H1 (cell line): ENCODE data around the gene NDUFS3. TPM values are rescaled to one million over a fixed set of nuclear protein-coding genes. Genes with fewer than 3 reads are reported as not detected.

Experiments used
- CTCF ChIA-PET: fragments of 300-600 bp; sonication (Branson Sonifier 250); formaldehyde crosslinking; loops from one replicate; lab custom pipeline; 2021; ENCODE audit not compliant: partially characterized antibody; lab: Charles Lee
- POLR2A ChIA-PET: fragments of 300-600 bp; sonication (Branson Sonifier 250); formaldehyde crosslinking; loops from one replicate; lab custom pipeline; 2021; ENCODE audit warnings: inconsistent platforms; ENCODE audit not compliant: partially characterized antibody; lab: Charles Lee
- DNase-seq, 2 experiments: peaks; one replicate each; pipeline versions ENCODE4 v3.0.0 to v3.0.0-alpha.2; 2010 to 2022; ENCODE audit warnings: low spot score in 2 of 2, low read depth in 1 of 2, mixed read lengths in 1 of 2
- FAIRE-seq: peaks from 2 replicates; lab custom pipeline; 2011; peaks lifted over from hg19 to GRCh38; lab: Jason Lieb, UNC
- H2AFZ ChIP-seq: 2 replicates; pipeline ENCODE4 v1.8.1; 2012; ENCODE audit warnings: low read length, inconsistent platforms
- H2AK5ac ChIP-seq: 2 replicates; pipeline ENCODE4 v1.6.1; 2013; ENCODE audit warnings: low read depth, low read length
- H2BK120ac ChIP-seq: replicated peaks from 2 replicates; pipeline ENCODE3; 2013; ENCODE audit warnings: low read depth, low read length, inconsistent platforms
- H2BK12ac ChIP-seq: 2 replicates; pipeline ENCODE4 v1.6.1; 2013; ENCODE audit warnings: low read depth, low read length
- H2BK15ac ChIP-seq: 2 replicates; pipeline ENCODE4 v1.6.1; 2013; ENCODE audit warnings: low read length
- H2BK20ac ChIP-seq: 2 replicates; pipeline ENCODE4 v1.6.1; 2013; ENCODE audit warnings: low read length
- H2BK5ac ChIP-seq: 2 replicates; pipeline ENCODE4 v1.6.1; 2013; ENCODE audit warnings: low read depth, low read length
- H3K14ac ChIP-seq: 2 replicates; pipeline ENCODE4 v1.6.1; 2013; ENCODE audit warnings: inconsistent platforms; ENCODE audit not compliant: insufficient read length
- H3K18ac ChIP-seq: 2 replicates; pipeline ENCODE4 v1.6.1; 2013; ENCODE audit warnings: low read length; ENCODE audit errors: extremely low read depth
- H3K23ac ChIP-seq: 2 replicates; pipeline ENCODE4 v1.6.1; 2013; ENCODE audit warnings: inconsistent platforms; ENCODE audit not compliant: insufficient read length
- H3K23me2 ChIP-seq: 2 replicates; pipeline ENCODE4 v1.6.1; 2013; ENCODE audit warnings: low read depth, low read length
- H3K27ac ChIP-seq: 2 replicates; pipeline ENCODE4 v1.6.1; 2011; ENCODE audit warnings: low read depth, low read length, inconsistent platforms
- H3K27me3 ChIP-seq, 4 experiments: replicated peaks in 1 of 4; 1 replicate in 1 of 4; 2 replicates in 3 of 4; pipeline versions ENCODE4 v1.6.1 to v1.8.1; 2011 to 2013; ENCODE audit warnings: low read length in 3 of 4, mild to moderate bottlenecking in 3 of 4, inconsistent platforms in 2 of 4, mixed read lengths in 2 of 4, moderate library complexity in 1 of 4; ENCODE audit not compliant: control insufficient read depth in 3 of 4, insufficient read depth in 3 of 4; ENCODE audit errors: extremely low read depth in 1 of 4
- H3K36me3 ChIP-seq, 4 experiments: 2 replicates each; pipeline versions ENCODE4 v1.6.1 to v1.8.1; 2011 to 2013; ENCODE audit warnings: mild to moderate bottlenecking in 4 of 4, low read length in 3 of 4, moderate library complexity in 2 of 4, control low read depth in 1 of 4, inconsistent platforms in 1 of 4; ENCODE audit not compliant: insufficient read depth in 4 of 4, control insufficient read depth in 2 of 4
- H3K4ac ChIP-seq: replicated peaks from 2 replicates; pipeline ENCODE3; 2013; ENCODE audit warnings: low read length, low read depth, mixed read lengths, inconsistent platforms; ENCODE audit not compliant: insufficient read length
- H3K4me1 ChIP-seq, 4 experiments: replicated peaks in 1 of 4; 1 replicate in 1 of 4; 2 replicates in 3 of 4; pipeline versions ENCODE4 v1.6.1 to v1.8.1; 2011 to 2013; ENCODE audit warnings: low read length in 3 of 4, inconsistent platforms in 2 of 4, mixed read lengths in 1 of 4; ENCODE audit not compliant: insufficient read depth in 4 of 4, control insufficient read depth in 3 of 4
- H3K4me2 ChIP-seq, 2 experiments: 2 replicates each; pipeline versions ENCODE4 v1.6.1 to v1.8.1; 2011 to 2013; ENCODE audit warnings: low read depth in 2 of 2, low read length in 2 of 2, control low read depth in 1 of 2, inconsistent platforms in 1 of 2, mild to moderate bottlenecking in 1 of 2; ENCODE audit not compliant: insufficient read depth in 1 of 2
- H3K4me3 ChIP-seq, 4 experiments: fragments of 200-600, 300-600 bp in 1 of 4; sonication (generic), shearing (Covaris generic), sonication (Bioruptor Twin) in 1 of 4; 2 replicates each; pipeline versions ENCODE4 v1.5.1 to v1.8.1; 2011 to 2016; ENCODE audit warnings: low read length in 4 of 4, low read depth in 3 of 4, control low read depth in 2 of 4, inconsistent platforms in 2 of 4, mild to moderate bottlenecking in 2 of 4, mixed read lengths in 1 of 4, moderate library complexity in 1 of 4; ENCODE audit not compliant: insufficient read depth in 2 of 4; ENCODE audit errors: extremely low read depth in 1 of 4
- H3K56ac ChIP-seq: replicated peaks from 2 replicates; pipeline ENCODE3; 2013; ENCODE audit warnings: low read depth, mild to moderate bottlenecking, mixed read lengths, low read length, inconsistent platforms; ENCODE audit not compliant: insufficient read length
- H3K79me1 ChIP-seq: 2 replicates; pipeline ENCODE4 v1.6.1; 2013; ENCODE audit warnings: low read depth, low read length, control low read depth
- H3K79me2 ChIP-seq, 2 experiments: 2 replicates each; pipeline versions ENCODE4 v1.6.1 to v1.8.1; 2012 to 2013; ENCODE audit warnings: low read length in 2 of 2, mild to moderate bottlenecking in 2 of 2, inconsistent platforms in 1 of 2; ENCODE audit not compliant: insufficient read depth in 2 of 2, control insufficient read depth in 1 of 2
- H3K9ac ChIP-seq, 4 experiments: replicated peaks in 1 of 4; 1 replicate in 1 of 4; 2 replicates in 3 of 4; pipeline versions ENCODE4 v1.6.1 to v1.8.1; 2011 to 2013; ENCODE audit warnings: low read depth in 3 of 4, low read length in 3 of 4, control low read depth in 2 of 4, mild to moderate bottlenecking in 2 of 4, moderate library complexity in 2 of 4, inconsistent platforms in 1 of 4; ENCODE audit errors: extremely low read depth in 1 of 4
- H3K9me3 ChIP-seq, 2 experiments: 2 replicates each; pipeline versions ENCODE4 v1.6.1 to v1.8.1; 2012 to 2013; ENCODE audit warnings: mild to moderate bottlenecking in 2 of 2, moderate library complexity in 2 of 2, control low read depth in 1 of 2, inconsistent platforms in 1 of 2, low read depth in 1 of 2, low read length in 1 of 2, mixed read lengths in 1 of 2; ENCODE audit not compliant: insufficient read depth in 2 of 2
- H4K20me1 ChIP-seq, 2 experiments: replicated peaks in 1 of 2; 2 replicates each; pipeline versions ENCODE3 to v1.8.1; 2011 to 2013; ENCODE audit warnings: inconsistent platforms in 2 of 2, low read length in 2 of 2, mild to moderate bottlenecking in 1 of 2; ENCODE audit not compliant: insufficient read depth in 2 of 2, control insufficient read depth in 1 of 2
- H4K5ac ChIP-seq: 2 replicates; pipeline ENCODE4 v1.6.1; 2013; ENCODE audit warnings: low read length, low read depth, mixed read lengths, inconsistent platforms; ENCODE audit not compliant: insufficient read length
- H4K8ac ChIP-seq: 2 replicates; pipeline ENCODE4 v1.8.0; 2013; ENCODE audit warnings: mild to moderate bottlenecking, moderate library complexity, low read length, inconsistent platforms; ENCODE audit not compliant: insufficient read depth; ENCODE audit errors: extremely low read depth
- H4K91ac ChIP-seq: replicated peaks from 2 replicates; pipeline ENCODE3; 2013; ENCODE audit warnings: low read length, mixed read lengths, inconsistent platforms; ENCODE audit not compliant: insufficient read length
- BACH1 ChIP-seq: IDR thresholded peaks from 2 replicates; pipeline ENCODE4 v1.6.1; 2012; ENCODE audit warnings: low read length, improper control_type of control experiment
- CREB1 ChIP-seq: IDR thresholded peaks from 2 replicates; pipeline ENCODE4 v1.6.1; 2012; ENCODE audit warnings: inconsistent platforms
- GABPA ChIP-seq: IDR thresholded peaks from 2 replicates; pipeline ENCODE4 v1.6.1; 2011; ENCODE audit warnings: mild to moderate bottlenecking, low read length, moderate library complexity, borderline replicate concordance; ENCODE audit not compliant: insufficient read depth
- GTF2F1 ChIP-seq: IDR thresholded peaks from 2 replicates; pipeline ENCODE4 v1.6.1; 2012; ENCODE audit warnings: low read depth, low read length, improper control_type of control experiment, borderline replicate concordance
- NRF1 ChIP-seq: IDR thresholded peaks from 2 replicates; pipeline ENCODE4 v1.6.1; 2011; ENCODE audit warnings: mild to moderate bottlenecking, low read depth, low read length, improper control_type of control experiment
- POLR2A ChIP-seq, 2 experiments: IDR thresholded peaks; 1 replicate in 1 of 2; 2 replicates in 1 of 2; pipeline ENCODE4 v1.6.1; 2011; ENCODE audit warnings: low read depth in 2 of 2, low read length in 2 of 2, mild to moderate bottlenecking in 2 of 2; ENCODE audit errors: control extremely low read depth in 1 of 2
- POLR2AphosphoS5 ChIP-seq: IDR thresholded peaks from 2 replicates; pipeline ENCODE4 v1.6.1; 2011; ENCODE audit warnings: low read depth, low read length
- SAP30 ChIP-seq: fragments of 300-600 bp; sonication (generic); IDR thresholded peaks from 2 replicates; pipeline ENCODE4 v1.7.1; 2012; ENCODE audit warnings: low read length, moderate library complexity, mild to moderate bottlenecking, inconsistent platforms; ENCODE audit not compliant: insufficient read depth, insufficient replicate concordance
- SIRT6 ChIP-seq: IDR thresholded peaks from one replicate; pipeline ENCODE4 v1.7.1; 2012; ENCODE audit warnings: low read length, inconsistent platforms
- SUZ12 ChIP-seq: fragments of 200-600 bp; sonication (generic); IDR thresholded peaks from 2 replicates; pipeline ENCODE4 v1.6.1; 2012; ENCODE audit warnings: mild to moderate bottlenecking, inconsistent platforms, low read length, moderate library complexity, mixed read lengths
- TBP ChIP-seq: IDR thresholded peaks from 2 replicates; pipeline ENCODE4 v1.6.1; 2011; ENCODE audit warnings: low read depth, low read length, improper control_type of control experiment
- TEAD4 ChIP-seq: IDR thresholded peaks from 2 replicates; pipeline ENCODE4 v1.6.1; 2012; ENCODE audit warnings: low read depth, low read length, inconsistent platforms, mixed read lengths
- YY1 ChIP-seq: IDR thresholded peaks from 2 replicates; pipeline ENCODE4 v1.6.1; 2011; ENCODE audit warnings: low read depth, mild to moderate bottlenecking, low read length
- WGBS, 2 experiments: shearing (Covaris generic) in 1 of 2; methylation state at CpG; one replicate each; pipeline versions ENCODE4 v1.1.6 to v1.1.7; 2013 to 2015; ENCODE audit warnings: low lambda C conversion rate in 2 of 2, mixed read lengths in 2 of 2, inconsistent platforms in 1 of 2, low coverage in 1 of 2, missing lambda C conversion rate in 1 of 2; ENCODE audit not compliant: insufficient replicate concordance in 2 of 2, insufficient coverage in 1 of 2, insufficient read length in 1 of 2; ENCODE audit errors: extremely low coverage in 1 of 2, missing lambda C conversion rate in 1 of 2; 5-methylcytosine and 5-hydroxymethylcytosine counted together
- polyA plus RNA-seq, 7 experiments: library from polyadenylated mRNA; depleted of rRNA in 3 of 7; stranded (reverse) in 5 of 7; unstranded in 2 of 7; fragments of >200 nt in 5 of 7; fragments of 200-250 nt in 2 of 7; gene quantifications; 1 replicate in 5 of 7; 2 replicates in 1 of 7; 4 replicates in 1 of 7; pipeline versions ENCODE4 v1.2.1 to v1.2.3, GENCODE V29; 2011 to 2013; ENCODE audit warnings: missing spikeins in 2 of 7, mixed read lengths in 2 of 7
- total RNA-seq: library from RNA; stranded (reverse); fragmentation: NEBNext Ultra II Directional; extraction: Animal tissue kit (Norgen Biotek cat#: 25700); gene quantifications from 2 replicates; pipeline ENCODE4 v1.2.1, GENCODE V29; 2021
- TF ChIP-seq, protein P1 (sequence below): IDR thresholded peaks from 2 replicates; pipeline ENCODE4 v1.6.1; 2011; ENCODE audit warnings: low read depth, mild to moderate bottlenecking, low read length; ENCODE audit not compliant: insufficient read depth

NDUFS3 gene
- total and polyA plus RNA-seq, 2 of the 8 experiments (the other 6 are each of a cell fraction or from before 2014, with no cell fraction given) = 135 to 241 TPM

DNA sequence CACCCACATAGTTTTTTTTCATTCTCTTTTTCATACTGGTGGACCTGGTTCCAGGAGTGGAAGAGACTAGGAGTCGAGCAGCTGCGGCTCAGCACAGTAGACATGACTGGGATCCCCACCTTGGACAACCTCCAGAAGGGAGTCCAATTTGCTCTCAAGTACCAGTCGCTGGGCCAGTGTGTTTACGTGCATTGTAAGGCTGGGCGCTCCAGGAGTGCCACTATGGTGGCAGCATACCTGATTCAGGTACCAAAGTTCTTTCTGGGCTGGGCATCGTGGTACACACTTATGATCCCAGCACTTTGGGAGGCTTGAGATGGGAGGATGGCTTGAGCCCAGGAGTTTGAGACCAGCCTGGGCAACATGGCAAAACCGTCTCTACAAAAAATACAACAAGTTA is 9.2 kb upstream of the NDUFS3 start:
- H2BK120ac ChIP-seq = no peak overlapping the region
- no peak overlapping the region for H4K5ac ChIP-seq
- peaks cover 0 to 13% of the 10 kb centered on the region in 2 experiments; a peak in 2 of 4 replicates for H3K79me2 ChIP-seq
- H3K9ac ChIP-seq = no peak overlapping the region
- H2BK20ac ChIP-seq = no peak overlapping the region
- H4K20me1 ChIP-seq = peaks cover 0 to 8% of the 10 kb centered on the region in 2 experiments
- no peak overlapping the region for H3K14ac ChIP-seq
- H3K4me3 ChIP-seq = no peak overlapping the region
- no peak overlapping the region for H2AK5ac ChIP-seq
- H3K36me3 ChIP-seq = peaks cover 11 to 38% (median 23%) of the 10 kb centered on the region in 4 experiments
- ChIA-PET POLR2A (interaction anchor here (0.7 to 6.6 kb wide), 5 partner anchors 8 to 577 kb away, joined by 3 to 83 read pairs (median 3); partner anchors contain the start of genes CELF1, KBTBD4 and NDUFS3), CTCF (no interaction called here)
- H3K4me2 ChIP-seq = no peak overlapping the region
- H4K91ac ChIP-seq = no peak overlapping the region
- no peak overlapping the region for H3K18ac ChIP-seq
- TF ChIP-seq GABPA (no peak), GTF2F1 (no peak), TEAD4 (no peak), TBP (no peak), CREB1 (no peak), BACH1 (no peak), SUZ12 (no peak), SIRT6 (no peak), SAP30 (no peak), YY1 (no peak), POLR2AphosphoS5 (no peak), POLR2A (IDR thresholded peaks at IDR 0.05; ENCODE audit: control extremely low read depth in 1 of 2, low read depth in 2 of 2, low read length in 2 of 2) (no peak), NRF1 (no peak)
- TF ChIP-seq, protein P1, sequence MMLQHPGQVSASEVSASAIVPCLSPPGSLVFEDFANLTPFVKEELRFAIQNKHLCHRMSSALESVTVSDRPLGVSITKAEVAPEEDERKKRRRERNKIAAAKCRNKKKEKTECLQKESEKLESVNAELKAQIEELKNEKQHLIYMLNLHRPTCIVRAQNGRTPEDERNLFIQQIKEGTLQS = no peak
- H3K9me3 ChIP-seq = no peaks in the 10 kb centered on the region
- peaks cover 3% of the 10 kb centered on the region; the same call in 1 of the 2 replicates for H3K23me2 ChIP-seq
- no peak overlapping the region for H3K4ac ChIP-seq
- no peak overlapping the region for H4K8ac ChIP-seq
- no peak for DNase-seq
- H3K4me1 ChIP-seq = peaks cover 0 to 3% (median 1%) of the 10 kb centered on the region in 4 experiments; a peak in 1 of 7 replicates
- H2BK15ac ChIP-seq = no peak overlapping the region
- peaks cover 8% of the 10 kb centered on the region; the same call in 1 of the 2 replicates for H3K79me1 ChIP-seq
- H3K27me3 ChIP-seq = no peaks in the 10 kb centered on the region
- H3K27ac ChIP-seq = no peak overlapping the region
- no peak overlapping the region for H3K56ac ChIP-seq
- H2BK12ac ChIP-seq = no peak overlapping the region
- WGBS, 2 experiments = 97% methylated on average over 7 of the region's 7 CpGs; no CpG with 5 or more reads in 1 of the 2 experiments
- H3K23ac ChIP-seq = no peak overlapping the region
- FAIRE-seq = no peak
- no peak overlapping the region for H2BK5ac ChIP-seq
- H2AFZ ChIP-seq = no peak overlapping the region
